Activated B cell treated with CpG ODN at 0.5 μM for 24 hours (primary cell): ENCODE results near the gene FARS2. TPM values are rescaled to one million over a fixed set of nuclear protein-coding genes. Genes with fewer than 3 reads are reported as not detected.
A peak's percentile ranks its signal among the peaks of the same experiment; 100 is the strongest.

ENCODE experiments used
- ATAC-seq: fragments of 200-7000 bp; cut with Tn5 transposase; one replicate; pipeline ENCODE4 v1.10.0; 2021; ENCODE audit warnings: low read depth, mild to moderate bottlenecking, moderate library complexity
- CTCF ChIA-PET: fragments of 350-600 bp; sonication (Branson Sonifier 250); formaldehyde crosslinking; loops from one replicate; lab custom pipeline; 2021; ENCODE audit warnings: antibody characterized with exemption; lab: Charles Lee
- POLR2A ChIA-PET: fragments of 350-600 bp; sonication (Branson Sonifier 250); formaldehyde crosslinking; loops from one replicate; lab custom pipeline; 2021; ENCODE audit warnings: antibody characterized with exemption; lab: Charles Lee
- DNase-seq: peaks from one replicate; pipeline ENCODE4 v3.0.0; 2022
- H3K27ac Mint-ChIP-seq: one replicate; pipeline ENCODE4 v1.8.0; 2020; ENCODE audit warnings: mixed read lengths
- H3K27me3 Mint-ChIP-seq: one replicate; pipeline ENCODE4 v1.8.0; 2021; ENCODE audit warnings: mixed read lengths
- H3K36me3 Mint-ChIP-seq: one replicate; pipeline ENCODE4 v1.8.0; 2021; ENCODE audit warnings: low read depth, mixed read lengths
- H3K4me1 Mint-ChIP-seq: one replicate; pipeline ENCODE4 v1.8.0; 2021; ENCODE audit warnings: mixed read lengths
- H3K4me3 Mint-ChIP-seq: one replicate; pipeline ENCODE4 v1.8.0; 2020; ENCODE audit warnings: mild to moderate bottlenecking, mixed read lengths
- H3K9me3 Mint-ChIP-seq: one replicate; pipeline ENCODE4 v1.8.0; 2020; ENCODE audit warnings: mixed read lengths
- CTCF ChIP-seq: fragments of 200-600 bp; IDR thresholded peaks from one replicate; pipeline ENCODE4 v1.8.0; 2022; ENCODE audit warnings: antibody characterized with exemption, mild to moderate bottlenecking
- intact Hi-C: fragments of 100-400 bp; cut with micrococcal nuclease; formaldehyde crosslinking; loops from one replicate; pipeline ENCODE4 v1.15.1; 2024
- total RNA-seq: library from RNA; stranded (reverse); gene quantifications from 2 replicates; pipeline ENCODE4 v1.2.3, GENCODE V29; 2022

FARS2 gene
- total RNA-seq = 28.2 and 32.7 TPM in 2 replicates

DNA sequence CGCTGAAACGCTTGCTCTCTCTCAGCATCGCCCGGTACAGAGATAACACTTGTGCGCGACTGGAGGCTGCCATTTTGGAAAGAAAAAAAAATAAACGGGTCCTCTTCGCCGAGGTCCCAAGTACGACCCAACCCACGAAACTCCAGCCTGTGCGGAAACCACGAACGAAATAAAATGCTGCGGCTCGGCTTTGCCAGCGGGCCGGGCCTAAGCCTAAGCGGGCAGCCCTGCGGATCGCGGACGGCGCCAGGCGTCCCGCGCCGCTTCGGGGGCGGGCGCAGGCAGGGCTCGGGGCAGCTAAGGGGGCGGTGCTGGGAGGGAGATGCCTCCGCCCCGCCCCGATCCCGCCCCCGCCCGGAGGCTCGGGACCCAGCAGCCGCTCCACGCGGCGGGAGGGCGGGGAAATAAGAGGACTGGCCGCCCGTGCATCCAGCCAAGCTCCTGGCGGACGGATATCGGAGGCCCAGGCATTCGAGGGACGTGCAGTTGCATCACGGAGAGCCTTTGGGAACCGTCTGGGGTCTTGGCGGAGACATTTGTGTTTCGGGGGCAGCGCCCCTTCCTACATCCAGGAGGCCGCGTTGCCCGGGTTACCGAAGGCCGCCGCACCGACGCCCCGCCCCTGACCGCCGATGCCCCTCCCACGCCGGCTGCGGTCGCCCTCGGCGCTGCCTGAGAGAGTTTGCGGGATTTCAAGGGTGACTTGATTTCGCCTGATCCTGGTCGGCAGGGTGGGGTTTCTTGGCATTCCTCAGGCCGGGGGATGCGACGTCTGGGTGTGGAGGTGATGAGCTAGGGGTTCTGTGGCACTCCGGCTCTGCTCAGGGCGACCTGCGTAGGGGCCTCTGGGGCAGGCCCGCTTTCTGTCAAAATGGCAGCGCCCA is at the start of gene FARS2, which contains the start of gene LYRM4:
Gene FARS2, plus strand, starts transcription at position 853 of the 884 bp plus-strand sequence.
Gene LYRM4, minus strand, starts transcription at position 290 of the 884 bp plus-strand sequence. Its CDS starts 217 bp downstream, at position 73.
- no peak for TF ChIP-seq CTCF
- peaks cover 19% of the 10 kb centered on the region for H3K36me3 Mint-ChIP-seq
- no peaks in the 10 kb centered on the region for H3K9me3 Mint-ChIP-seq
- no peaks in the 10 kb centered on the region for H3K27me3 Mint-ChIP-seq
- ATAC-seq (peak; percentile 84), DNase-seq (peak; percentile 97)
- intact Hi-C loops = loop anchor here (1.0 to 5.0 kb wide), 9 partner anchors 17 to 1904 kb away; partner anchors contain the start of gene CDYL
- ChIA-PET CTCF (interaction anchor here (1.1 to 1.6 kb wide), 2 partner anchors 42 kb away, joined by 7 to 10 read pairs; no protein-coding TSS in a partner anchor), POLR2A (interaction anchor here (0.6 to 2.8 kb wide), 13 partner anchors 8 to 1125 kb away, joined by 3 to 37 read pairs (median 4); partner anchors contain the start of genes ECI2 and RPP40)
- H3K4me1 Mint-ChIP-seq = peaks cover 27% of the 10 kb centered on the region
- peak within 1 kb of the TSS; percentile 98 for H3K4me3 Mint-ChIP-seq
- peak within 1 kb of the TSS; percentile 100 for H3K27ac Mint-ChIP-seq

DNA sequence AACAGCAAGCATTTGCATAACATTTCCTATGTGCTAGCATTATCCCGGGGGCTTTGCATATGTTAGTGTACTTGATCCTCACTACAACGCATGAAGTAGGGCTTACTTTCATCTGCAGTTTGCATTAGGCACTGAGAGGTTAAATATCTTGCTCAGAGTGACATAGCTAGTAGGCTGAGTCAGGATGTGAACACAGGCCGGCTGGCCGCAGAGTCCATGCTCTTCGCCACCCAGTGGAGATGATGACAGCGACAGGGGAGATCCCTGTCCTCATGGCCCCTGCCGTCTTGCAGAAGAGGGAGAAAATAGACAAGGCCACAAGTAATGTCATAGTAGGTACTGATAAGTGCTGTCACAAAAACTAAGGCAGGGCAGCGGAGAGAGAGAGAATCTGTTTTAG is 47.5 kb upstream of the FARS2 start:
- CTCF ChIA-PET = interaction anchor here (1.2 to 2.3 kb wide), 3 partner anchors 70 to 1334 kb away, joined by 3 to 12 read pairs (median 5); no protein-coding TSS in a partner anchor

DNA sequence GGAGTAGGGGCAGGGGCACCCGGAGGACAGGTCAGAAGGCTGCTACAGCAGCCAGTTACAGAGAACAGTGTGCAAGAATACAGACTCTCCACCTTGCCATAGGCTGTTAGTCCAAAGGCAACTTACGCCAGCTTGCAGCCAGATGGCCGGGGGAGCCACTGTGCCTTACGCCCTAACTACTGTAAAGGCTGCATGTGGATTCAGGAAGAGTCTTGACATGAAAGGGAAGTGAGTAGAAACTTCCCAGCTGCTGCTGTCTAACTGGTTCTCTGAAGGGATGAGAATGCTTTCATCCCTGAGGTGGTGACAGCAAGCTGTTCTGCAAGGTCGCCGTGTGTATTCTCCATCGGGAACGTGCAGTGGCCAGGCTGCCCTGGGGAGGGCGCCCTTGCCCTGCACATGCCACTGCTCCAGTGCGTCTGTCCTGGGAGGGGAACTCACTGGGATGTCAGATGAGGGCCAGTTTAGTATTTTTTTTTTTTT is 46.7 kb upstream of the FARS2 start:
- Mint-ChIP-seq H3K4me1 (peaks cover 11% of the 10 kb centered on the region), H3K27me3 (no peaks in the 10 kb centered on the region), H3K9me3 (no peaks in the 10 kb centered on the region), H3K36me3 (peaks cover 33% of the 10 kb centered on the region), H3K4me3 (no peak overlapping the region), H3K27ac (no peak overlapping the region)
- ATAC-seq (no peak), DNase-seq (peak; percentile 20)
- TF ChIP-seq CTCF = no peak
- POLR2A ChIA-PET = interaction anchor here (0.7 kb wide), 1 partner anchor 54 kb away, joined by 3 read pairs; no protein-coding TSS in a partner anchor
- intact Hi-C loops = loop anchor here (1.0 to 2.0 kb wide), 2 partner anchors 89 to 184 kb away; no protein-coding TSS in a partner anchor
- CTCF ChIA-PET = interaction anchor here (0.6 to 2.3 kb wide), 5 partner anchors 10 to 1333 kb away, joined by 3 to 12 read pairs (median 4); no protein-coding TSS in a partner anchor

More for the DNA sequence above, 47.5 kb upstream of the FARS2 start:
- ATAC-seq (no peak), DNase-seq (no peak)
- H3K27ac Mint-ChIP-seq = no peak overlapping the region
- no peaks in the 10 kb centered on the region for H3K27me3 Mint-ChIP-seq
- no peak overlapping the region for H3K4me3 Mint-ChIP-seq
- H3K36me3 Mint-ChIP-seq = peaks cover 33% of the 10 kb centered on the region
- H3K4me1 Mint-ChIP-seq = peaks cover 11% of the 10 kb centered on the region
- intact Hi-C loops = loop anchor here (2.0 kb wide), 1 partner anchor 185 kb away; no protein-coding TSS in a partner anchor
- H3K9me3 Mint-ChIP-seq = no peaks in the 10 kb centered on the region
- no peak for TF ChIP-seq CTCF
- POLR2A ChIA-PET = no interaction called here

GRCh38 chr6:5215159-5215558 is 46.2 kb upstream of the FARS2 start:
- ATAC-seq = no peak
- no peak overlapping the region for H3K4me3 Mint-ChIP-seq
- intact Hi-C loops = loop anchor here (1.0 to 2.0 kb wide), 2 partner anchors 88 to 184 kb away; no protein-coding TSS in a partner anchor
- no peak for DNase-seq
- no peaks in the 10 kb centered on the region for H3K27me3 Mint-ChIP-seq
- ChIA-PET POLR2A (no interaction called here), CTCF (interaction anchor here (0.6 to 2.3 kb wide), 5 partner anchors 11 to 174 kb away, joined by 4 to 12 read pairs (median 5); no protein-coding TSS in a partner anchor)
- H3K36me3 Mint-ChIP-seq = peaks cover 33% of the 10 kb centered on the region
- no peak overlapping the region for H3K27ac Mint-ChIP-seq
- TF ChIP-seq CTCF = no peak
- H3K9me3 Mint-ChIP-seq = no peaks in the 10 kb centered on the region
- H3K4me1 Mint-ChIP-seq = peaks cover 11% of the 10 kb centered on the region
